ENCODE results near the gene MCF2. TPM values are rescaled to one million over a fixed set of nuclear protein-coding genes. Genes with fewer than 3 reads are reported as not detected.

Gene MCF2
- total and polyA plus RNA-seq, 3 experiments from 2014 or later, result 0.22 to 0.53 TPM; not detected in 1

- no peak overlapping the region for H3K27ac Mint-ChIP-seq
- no peaks in the 10 kb centered on the region for H3K27me3 ChIP-seq (ENCODE audit: insufficient read depth, low read length, poor library complexity, severe bottlenecking)
- no peaks in the 10 kb centered on the region for H3K9me3 ChIP-seq (ENCODE audit: low read length)
- no peaks in the 10 kb centered on the region for H3K36me3 ChIP-seq (ENCODE audit: insufficient read depth, low read length)
- ChIA-PET CTCF (no interaction called here), POLR2A (no interaction called here)
- H3K4me1 Mint-ChIP-seq, result no peaks in the 10 kb centered on the region
- H3K27me3 Mint-ChIP-seq, result peaks cover 0 to 3% of the 10 kb centered on the region in 2 donors
- H3K4me3 Mint-ChIP-seq, result no peak overlapping the region
- H3K4me3 ChIP-seq (ENCODE audit: low read length), result no peak overlapping the region
- no peaks in the 10 kb centered on the region for H3K4me1 ChIP-seq (ENCODE audit: insufficient read depth, low read length)
- no peak overlapping the region for H3K27ac ChIP-seq (ENCODE audit: low read depth, low read length)
- no peak for DNase-seq
- H3K9me3 Mint-ChIP-seq, result no peaks in the 10 kb centered on the region
- no peaks in the 10 kb centered on the region for H3K36me3 Mint-ChIP-seq
These were observed 126.9 kb downstream of the MCF2 start for GRCh38 chrX:139581068-139581467.

GRCh38 chrX:139566981-139567380 lies 141.0 kb downstream of the MCF2 start:
- Histone ChIP-seq H3K27me3 (ENCODE audit: insufficient read depth, low read length, poor library complexity, severe bottlenecking) (no peaks in the 10 kb centered on the region), H3K27ac (ENCODE audit: low read depth, low read length) (no peak overlapping the region), H3K4me3 (ENCODE audit: low read length) (no peak overlapping the region), H3K4me1 (ENCODE audit: insufficient read depth, low read length) (no peaks in the 10 kb centered on the region), H3K36me3 (ENCODE audit: insufficient read depth, low read length) (no peaks in the 10 kb centered on the region), H3K9me3 (ENCODE audit: low read length) (no peaks in the 10 kb centered on the region)
- no peak overlapping the region for H3K27ac Mint-ChIP-seq
- no peaks in the 10 kb centered on the region for H3K9me3 Mint-ChIP-seq
- POLR2A ChIA-PET, result no interaction called here
- H3K36me3 Mint-ChIP-seq, result no peaks in the 10 kb centered on the region
- H3K4me3 Mint-ChIP-seq, result no peak overlapping the region
- DNase-seq, result no peak
- H3K27me3 Mint-ChIP-seq, result peaks cover 0 to 2% of the 10 kb centered on the region in 2 donors
- CTCF ChIA-PET, result no interaction called here
- no peaks in the 10 kb centered on the region for H3K4me1 Mint-ChIP-seq

- DNase-seq, result no peak
- no peaks in the 10 kb centered on the region for H3K27me3 Mint-ChIP-seq
- no peaks in the 10 kb centered on the region for H3K36me3 ChIP-seq (ENCODE audit: insufficient read depth, low read length)
- H3K36me3 Mint-ChIP-seq, result no peaks in the 10 kb centered on the region
- no peaks in the 10 kb centered on the region for H3K9me3 Mint-ChIP-seq
- no peaks in the 10 kb centered on the region for H3K9me3 ChIP-seq (ENCODE audit: low read length)
- H3K27me3 ChIP-seq (ENCODE audit: insufficient read depth, low read length, poor library complexity, severe bottlenecking), result no peaks in the 10 kb centered on the region
- no peaks in the 10 kb centered on the region for H3K4me1 Mint-ChIP-seq
- CTCF ChIA-PET, result no interaction called here
- H3K27ac ChIP-seq (ENCODE audit: low read depth, low read length), result no peak overlapping the region
- H3K4me1 ChIP-seq (ENCODE audit: insufficient read depth, low read length), result no peaks in the 10 kb centered on the region
- H3K4me3 Mint-ChIP-seq, result no peak overlapping the region
- H3K27ac Mint-ChIP-seq, result no peak overlapping the region
- POLR2A ChIA-PET, result no interaction called here
- no peak overlapping the region for H3K4me3 ChIP-seq (ENCODE audit: low read length)
These were observed 144.7 kb downstream of the MCF2 start for GRCh38 chrX:139563251-139563650.

GRCh38 chrX:139560221-139560620 lies 147.7 kb downstream of the MCF2 start:
- Mint-ChIP-seq H3K27me3 (peaks cover 5 to 11% of the 10 kb centered on the region in 2 donors), H3K4me1 (no peaks in the 10 kb centered on the region), H3K27ac (no peak overlapping the region), H3K4me3 (no peak overlapping the region), H3K9me3 (no peaks in the 10 kb centered on the region), H3K36me3 (no peaks in the 10 kb centered on the region)
- Histone ChIP-seq H3K4me3 (ENCODE audit: low read length) (no peak overlapping the region), H3K36me3 (ENCODE audit: insufficient read depth, low read length) (no peaks in the 10 kb centered on the region), H3K9me3 (ENCODE audit: low read length) (no peaks in the 10 kb centered on the region), H3K27ac (ENCODE audit: low read depth, low read length) (no peak overlapping the region), H3K4me1 (ENCODE audit: insufficient read depth, low read length) (no peaks in the 10 kb centered on the region), H3K27me3 (ENCODE audit: insufficient read depth, low read length, poor library complexity, severe bottlenecking) (no peaks in the 10 kb centered on the region)
- no peak for DNase-seq
- CTCF ChIA-PET, result no interaction called here
- POLR2A ChIA-PET, result no interaction called here

- Mint-ChIP-seq H3K9me3 (peaks cover 0 to 1% (median 0%) of the 10 kb centered on the region in 5 donors), H3K4me1 (peaks cover 0 to 3% (median 0%) of the 10 kb centered on the region in 3 donors), H3K4me3 (no peak overlapping the region), H3K27me3 (peaks cover 5 to 11% of the 10 kb centered on the region in 2 donors), H3K36me3 (no peaks in the 10 kb centered on the region), H3K27ac (no peak overlapping the region)
- DNase-seq, result no peak
- Histone ChIP-seq H3K4me1 (ENCODE audit: insufficient read depth, low read length) (no peaks in the 10 kb centered on the region), H3K4me3 (ENCODE audit: low read length) (no peak overlapping the region), H3K36me3 (ENCODE audit: insufficient read depth, low read length) (no peaks in the 10 kb centered on the region), H3K9me3 (ENCODE audit: low read length) (no peaks in the 10 kb centered on the region), H3K27me3 (ENCODE audit: insufficient read depth, low read length, poor library complexity, severe bottlenecking) (no peaks in the 10 kb centered on the region), H3K27ac (ENCODE audit: low read depth, low read length) (no peak overlapping the region)
- ChIA-PET CTCF (no interaction called here), POLR2A (no interaction called here)
These were observed 148.5 kb downstream of the MCF2 start for GRCh38 chrX:139559383-139560042.

- no peak overlapping the region for H3K27ac Mint-ChIP-seq
- peaks cover 0 to 2% (median 0%) of the 10 kb centered on the region in 5 donors for H3K9me3 Mint-ChIP-seq
- Histone ChIP-seq H3K9me3 (ENCODE audit: low read length) (no peaks in the 10 kb centered on the region), H3K36me3 (ENCODE audit: insufficient read depth, low read length) (no peaks in the 10 kb centered on the region), H3K4me1 (ENCODE audit: insufficient read depth, low read length) (no peaks in the 10 kb centered on the region), H3K27me3 (ENCODE audit: insufficient read depth, low read length, poor library complexity, severe bottlenecking) (no peaks in the 10 kb centered on the region), H3K4me3 (ENCODE audit: low read length) (no peak overlapping the region), H3K27ac (ENCODE audit: low read depth, low read length) (no peak overlapping the region)
- H3K36me3 Mint-ChIP-seq, result no peaks in the 10 kb centered on the region
- H3K4me3 Mint-ChIP-seq, result no peak overlapping the region
- peaks cover 12 to 21% of the 10 kb centered on the region in 2 donors for H3K27me3 Mint-ChIP-seq
- CTCF ChIA-PET, result no interaction called here
- peaks cover 0 to 13% (median 5%) of the 10 kb centered on the region in 3 donors for H3K4me1 Mint-ChIP-seq
- no peak for DNase-seq
- POLR2A ChIA-PET, result no interaction called here
These were observed 152.8 kb downstream of the MCF2 start for GRCh38 chrX:139554991-139555675.

- peaks cover 0 to 13% (median 5%) of the 10 kb centered on the region in 3 donors for H3K4me1 Mint-ChIP-seq
- no peak overlapping the region for H3K27ac Mint-ChIP-seq
- POLR2A ChIA-PET, result no interaction called here
- Histone ChIP-seq H3K36me3 (ENCODE audit: insufficient read depth, low read length) (no peaks in the 10 kb centered on the region), H3K27me3 (ENCODE audit: insufficient read depth, low read length, poor library complexity, severe bottlenecking) (no peaks in the 10 kb centered on the region), H3K9me3 (ENCODE audit: low read length) (no peaks in the 10 kb centered on the region), H3K27ac (ENCODE audit: low read depth, low read length) (no peak overlapping the region), H3K4me1 (ENCODE audit: insufficient read depth, low read length) (no peaks in the 10 kb centered on the region), H3K4me3 (ENCODE audit: low read length) (no peak overlapping the region)
- H3K9me3 Mint-ChIP-seq, result peaks cover 0 to 2% (median 0%) of the 10 kb centered on the region in 5 donors
- no peak for DNase-seq
- peaks cover 12 to 21% of the 10 kb centered on the region in 2 donors for H3K27me3 Mint-ChIP-seq
- H3K36me3 Mint-ChIP-seq, result no peaks in the 10 kb centered on the region
- CTCF ChIA-PET, result no interaction called here
- H3K4me3 Mint-ChIP-seq, result no peak overlapping the region
These were observed 153.6 kb downstream of the MCF2 start for GRCh38 chrX:139554376-139554775.

- POLR2A ChIA-PET, result no interaction called here
- no peak for DNase-seq
- H3K27me3 ChIP-seq (ENCODE audit: insufficient read depth, low read length, poor library complexity, severe bottlenecking), result no peaks in the 10 kb centered on the region
These were observed 163.4 kb downstream of the MCF2 start for GRCh38 chrX:139544591-139544990.

More at GRCh38 chrX:139544591-139544990, 163.4 kb downstream of the MCF2 start:
- H3K4me3 Mint-ChIP-seq, result no peak overlapping the region
- Histone ChIP-seq H3K27ac (ENCODE audit: low read depth, low read length) (no peak overlapping the region), H3K36me3 (ENCODE audit: insufficient read depth, low read length) (no peaks in the 10 kb centered on the region), H3K4me1 (ENCODE audit: insufficient read depth, low read length) (no peaks in the 10 kb centered on the region), H3K4me3 (ENCODE audit: low read length) (no peak overlapping the region), H3K9me3 (ENCODE audit: low read length) (no peaks in the 10 kb centered on the region)
- H3K27ac Mint-ChIP-seq, result no peak overlapping the region
- H3K9me3 Mint-ChIP-seq, result no peaks in the 10 kb centered on the region
- peaks cover 0 to 1% of the 10 kb centered on the region in 2 donors for H3K27me3 Mint-ChIP-seq
- CTCF ChIA-PET, result no interaction called here
- H3K4me1 Mint-ChIP-seq, result no peaks in the 10 kb centered on the region
- H3K36me3 Mint-ChIP-seq, result no peaks in the 10 kb centered on the region

Data from CD8-positive, alpha-beta memory T cell (primary cell).